Urothelium cell line (cell line): ENCODE data around the gene ECE1.
A peak's percentile ranks its signal among the peaks of the same experiment; 100 is the strongest.

ENCODE experiments used
- DNase-seq: peaks from one replicate; pipeline ENCODE4 v3.0.0; 2011; ENCODE audit warnings: low spot score, mixed read lengths
- FAIRE-seq: peaks from 2 replicates; lab custom pipeline; 2011; peaks lifted over from hg19 to GRCh38; lab: Jason Lieb, UNC

Gene ECE1

DNA sequence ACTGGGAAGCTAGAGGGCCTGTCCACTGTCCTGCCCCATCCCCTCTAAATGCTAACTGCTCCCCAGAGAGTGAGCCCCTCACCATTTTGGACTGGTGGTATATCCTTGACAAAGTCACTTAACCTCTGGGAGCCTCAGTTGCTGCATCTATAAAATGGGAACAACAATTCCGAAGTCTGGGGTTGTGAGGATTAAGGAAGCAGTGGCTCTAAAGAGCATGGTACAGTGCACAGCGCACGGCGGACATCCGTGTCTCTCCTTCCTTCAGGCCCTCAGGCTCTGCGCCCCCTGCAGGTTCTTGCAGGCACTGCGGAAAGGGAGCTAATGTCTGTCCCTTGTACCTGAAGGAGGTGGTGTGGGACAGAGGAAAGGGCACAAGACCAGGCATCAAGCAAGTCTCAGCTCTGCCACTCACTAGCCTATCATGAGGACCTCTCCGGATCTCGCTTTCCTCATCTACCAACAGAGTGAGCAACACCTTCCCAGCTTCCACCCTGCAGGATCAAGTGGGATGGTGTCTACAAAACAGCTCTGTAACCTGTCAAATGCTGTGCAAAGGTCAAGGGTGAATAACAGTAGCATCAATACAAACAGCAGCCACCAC, 20.1 kb downstream of the ECE1 start:
- FAIRE-seq (no peak), DNase-seq (peak; percentile 68)

DNA sequence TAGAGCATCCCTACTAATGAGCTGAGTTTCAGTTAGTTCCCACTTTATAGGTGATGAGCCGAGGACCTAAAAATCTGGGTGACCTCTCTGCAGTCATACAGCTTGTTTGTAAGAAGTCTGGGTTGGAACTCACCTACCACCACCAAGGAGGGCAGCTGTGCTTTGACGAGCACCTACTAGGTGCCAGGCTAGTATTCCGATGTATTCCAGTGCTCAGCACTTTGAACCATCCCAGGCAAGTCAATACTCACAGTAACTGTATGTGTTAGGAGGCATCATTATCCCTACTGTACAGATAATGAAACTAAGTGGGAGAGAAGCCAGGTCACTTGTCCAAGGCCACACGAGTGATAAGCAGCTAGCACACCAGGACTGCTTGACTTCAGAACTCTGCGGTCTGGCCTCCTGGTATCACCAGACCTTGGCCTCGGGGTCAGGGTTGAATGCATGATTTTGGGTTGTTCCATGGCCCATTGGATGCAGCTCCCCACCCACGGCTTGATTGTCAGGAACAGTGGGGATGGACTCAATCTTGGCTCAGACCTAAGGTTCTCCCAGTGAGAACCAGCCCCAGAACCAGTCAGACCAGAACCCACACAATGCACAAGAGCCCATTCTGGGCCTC, 20.7 kb downstream of the ECE1 start:
- FAIRE-seq, result no peak
- no peak for DNase-seq

DNA sequence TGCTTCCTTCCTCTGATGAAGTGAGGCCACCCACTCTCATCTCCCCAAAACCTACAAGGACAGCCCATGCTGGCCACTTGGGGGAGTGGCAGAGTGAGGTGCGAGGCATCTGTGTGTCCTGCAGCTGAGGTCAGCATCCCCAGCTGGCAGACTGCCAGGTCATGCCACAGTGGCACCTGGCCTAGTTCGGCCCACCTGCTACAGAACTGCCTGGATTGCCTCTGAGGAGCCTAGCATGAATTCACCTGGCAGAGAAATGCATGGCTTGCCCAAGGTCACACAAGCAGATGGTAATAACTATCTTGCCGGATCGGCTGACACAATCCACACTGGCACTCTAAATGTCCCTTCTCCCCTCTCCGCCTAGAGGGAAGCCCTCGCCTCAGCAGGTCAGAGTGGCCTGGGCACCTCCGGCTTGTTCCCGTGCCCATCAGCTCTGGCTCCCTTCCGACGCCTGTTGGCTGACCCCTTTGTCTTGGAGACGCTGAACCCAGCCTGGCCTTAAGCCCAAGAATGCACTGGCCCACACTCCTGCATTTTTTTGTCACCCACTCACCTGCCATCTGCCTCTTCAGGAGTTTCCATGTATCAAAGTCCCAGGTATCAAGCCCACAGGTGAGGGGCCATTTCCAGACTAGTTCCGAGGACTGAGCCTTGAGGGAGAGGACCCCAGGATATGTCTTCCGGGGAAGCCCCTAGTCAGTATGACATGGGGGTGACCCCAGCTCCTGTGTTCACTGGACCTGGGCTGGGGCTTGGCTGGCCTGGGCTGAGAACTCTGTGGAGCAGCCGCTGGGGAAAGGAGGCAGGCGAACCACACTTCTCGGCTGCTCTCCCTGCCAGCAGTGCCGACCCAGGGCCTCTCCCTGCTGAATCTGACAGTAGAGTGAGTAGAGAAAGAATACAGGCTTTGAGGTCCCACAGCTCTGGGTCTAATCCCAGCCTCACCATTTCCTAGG, 21.7 kb downstream of the ECE1 start:
- no peak for DNase-seq
- FAIRE-seq, result no peak

DNA sequence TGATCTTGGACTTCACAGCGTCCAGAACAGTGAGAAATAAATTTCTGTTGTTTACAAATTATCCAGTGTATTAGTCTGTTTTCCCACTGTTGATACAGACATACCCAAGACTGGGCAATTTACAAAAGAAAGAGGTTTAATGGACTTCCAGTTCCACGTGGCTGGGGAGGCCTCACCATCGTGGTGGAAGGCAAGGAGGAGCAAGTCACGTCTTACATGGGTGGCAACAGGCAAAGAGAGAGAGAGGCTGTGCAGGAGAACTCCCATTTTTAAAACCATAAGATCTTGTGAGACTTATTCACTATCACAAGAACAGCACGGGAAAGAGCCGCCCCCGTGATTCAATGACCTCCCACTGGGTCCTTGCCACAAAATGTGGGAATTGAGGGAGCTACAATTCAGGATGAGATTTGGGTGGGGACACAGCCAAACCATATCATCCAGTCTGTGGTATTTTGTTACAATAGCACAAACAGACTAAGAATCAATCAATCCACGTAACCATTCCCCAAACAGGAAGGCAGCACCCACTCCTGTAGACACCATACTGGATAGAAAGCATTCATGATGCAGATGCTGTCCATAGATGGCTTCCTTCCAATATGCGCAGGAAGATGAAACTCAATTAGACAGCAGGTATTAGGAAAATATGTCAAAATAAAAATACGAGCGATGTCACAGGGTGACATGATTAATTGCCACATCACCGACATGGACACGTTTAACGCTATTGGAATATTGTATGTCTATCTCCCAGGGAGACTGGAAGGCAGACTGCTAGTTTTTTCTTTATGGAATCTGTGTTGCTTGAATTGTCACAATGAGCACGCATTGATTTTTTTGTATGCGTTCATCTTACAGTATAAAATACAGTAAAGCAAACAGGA, 22.8 kb downstream of the ECE1 start:
- DNase-seq (no peak), FAIRE-seq (no peak)

DNA sequence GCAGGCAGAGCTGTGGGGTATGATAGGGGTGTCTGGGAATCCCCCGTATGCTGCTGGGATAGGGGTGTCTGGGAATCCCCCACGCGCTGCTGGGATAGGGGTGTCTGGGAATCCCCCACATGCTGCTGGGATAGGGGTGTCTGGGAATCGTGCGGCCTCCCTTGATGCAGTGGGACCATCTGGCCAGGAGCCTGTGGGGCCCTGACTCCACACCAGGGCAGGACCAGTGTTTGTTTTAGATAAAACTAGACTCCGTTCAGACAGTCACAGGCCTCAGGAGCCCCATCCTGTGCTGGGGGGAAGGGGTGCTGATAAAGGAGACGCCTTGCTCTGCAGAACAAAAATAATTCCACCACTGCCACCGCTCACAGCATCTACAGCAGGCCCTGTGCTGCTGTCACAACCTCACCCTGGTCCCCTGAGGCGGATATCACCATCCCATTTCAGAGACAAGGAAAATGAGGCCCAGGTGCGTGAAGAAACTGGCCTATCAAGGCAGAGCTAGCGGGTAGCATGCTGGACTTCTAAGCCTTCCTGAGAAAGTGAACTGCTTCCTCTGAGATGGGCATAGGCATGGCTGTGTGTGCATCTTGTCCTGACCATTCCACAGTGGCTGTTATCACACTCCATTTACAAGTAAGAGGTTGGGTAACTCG, 24.0 kb downstream of the ECE1 start:
- FAIRE-seq, result no peak
- no peak for DNase-seq

DNA sequence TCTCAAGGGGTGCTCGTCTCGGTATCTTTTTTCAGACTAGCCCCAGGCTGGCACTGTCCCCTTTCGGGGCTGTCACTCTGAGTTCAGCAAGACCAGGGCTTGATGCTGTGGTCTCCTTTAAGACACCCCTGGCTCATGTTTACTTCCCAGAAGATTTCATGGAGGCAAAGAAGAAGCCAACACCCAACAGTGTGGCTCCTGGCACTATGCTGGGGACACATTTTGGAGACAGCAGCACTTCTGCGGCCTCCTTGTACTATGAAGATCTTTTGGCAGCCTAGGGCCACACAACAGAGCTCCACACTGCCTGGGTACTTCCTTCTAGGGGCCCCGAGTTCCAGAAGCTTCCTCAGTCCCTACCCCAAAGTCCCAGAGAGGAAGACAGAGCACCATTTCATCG, 24.6 kb downstream of the ECE1 start:
- DNase-seq (no peak), FAIRE-seq (no peak)

DNA sequence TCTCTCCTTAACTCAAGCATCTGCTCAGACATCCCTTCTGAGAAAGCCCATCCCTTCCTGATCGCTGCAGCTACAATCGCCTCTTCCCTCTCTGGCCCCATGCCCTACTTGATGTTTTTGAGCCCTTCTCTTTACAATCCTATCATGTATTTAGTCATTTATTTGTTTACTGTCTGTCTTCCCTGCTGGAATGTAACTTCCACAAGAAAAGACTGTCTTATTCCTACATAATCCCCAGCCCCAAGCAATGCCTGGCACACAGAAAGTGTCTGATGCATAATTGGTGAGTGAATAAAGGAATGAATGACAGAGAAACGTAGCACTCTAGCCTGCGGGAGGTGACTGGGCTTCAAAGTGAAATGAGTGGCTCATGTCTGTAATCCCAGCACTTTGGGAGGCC, 25.4 kb downstream of the ECE1 start:
- no peak for DNase-seq
- FAIRE-seq, result no peak

DNA sequence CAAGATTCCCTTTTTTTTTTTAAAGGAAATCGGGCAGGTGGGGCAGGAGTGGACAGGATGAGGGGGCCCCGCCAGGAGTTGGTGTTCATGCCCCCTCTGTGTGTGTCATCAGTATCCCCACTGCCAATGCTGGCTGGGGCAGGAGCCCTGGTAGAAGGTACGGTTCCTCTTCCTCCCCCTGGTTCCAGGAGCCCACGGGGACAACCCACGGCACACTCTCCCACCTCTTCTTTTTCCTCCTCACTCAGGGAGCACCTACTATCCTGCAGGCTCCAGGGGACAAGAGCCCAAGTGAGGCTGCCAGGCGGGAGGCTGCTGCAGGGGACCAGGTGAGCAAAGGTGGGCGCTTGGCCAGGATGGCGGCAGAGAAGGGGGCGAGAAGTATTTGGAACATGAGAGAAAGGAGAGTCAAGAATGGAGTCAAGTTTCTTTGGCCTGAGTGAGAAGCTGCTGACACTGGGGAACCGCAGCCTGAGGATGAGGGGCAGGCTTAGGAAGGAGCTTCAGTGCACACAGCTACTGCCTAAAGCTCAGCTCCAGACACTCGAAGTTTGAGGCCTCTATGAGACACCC, 26.5 kb downstream of the ECE1 start:
- DNase-seq (no peak), FAIRE-seq (no peak)

DNA sequence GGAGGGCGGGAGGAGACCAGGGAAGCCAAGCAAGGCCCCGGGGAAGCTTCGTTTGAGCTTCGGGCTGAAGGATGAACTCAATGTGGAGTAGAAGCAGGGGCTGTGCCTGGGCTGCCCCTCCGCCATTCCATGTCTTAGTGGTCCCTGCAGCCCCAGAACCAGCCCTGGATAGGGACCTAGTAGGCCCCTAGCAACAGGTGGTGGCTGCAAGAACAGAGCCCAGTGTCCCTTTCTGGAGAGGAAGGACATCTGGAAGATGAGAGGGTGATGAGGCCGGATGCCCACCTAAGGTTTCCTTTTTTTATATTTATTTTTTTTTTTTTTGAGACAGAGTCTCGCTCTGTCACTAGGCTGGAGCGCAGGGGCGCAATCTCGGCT, 27.2 kb downstream of the ECE1 start:
- no peak for DNase-seq
- FAIRE-seq, result no peak

DNA sequence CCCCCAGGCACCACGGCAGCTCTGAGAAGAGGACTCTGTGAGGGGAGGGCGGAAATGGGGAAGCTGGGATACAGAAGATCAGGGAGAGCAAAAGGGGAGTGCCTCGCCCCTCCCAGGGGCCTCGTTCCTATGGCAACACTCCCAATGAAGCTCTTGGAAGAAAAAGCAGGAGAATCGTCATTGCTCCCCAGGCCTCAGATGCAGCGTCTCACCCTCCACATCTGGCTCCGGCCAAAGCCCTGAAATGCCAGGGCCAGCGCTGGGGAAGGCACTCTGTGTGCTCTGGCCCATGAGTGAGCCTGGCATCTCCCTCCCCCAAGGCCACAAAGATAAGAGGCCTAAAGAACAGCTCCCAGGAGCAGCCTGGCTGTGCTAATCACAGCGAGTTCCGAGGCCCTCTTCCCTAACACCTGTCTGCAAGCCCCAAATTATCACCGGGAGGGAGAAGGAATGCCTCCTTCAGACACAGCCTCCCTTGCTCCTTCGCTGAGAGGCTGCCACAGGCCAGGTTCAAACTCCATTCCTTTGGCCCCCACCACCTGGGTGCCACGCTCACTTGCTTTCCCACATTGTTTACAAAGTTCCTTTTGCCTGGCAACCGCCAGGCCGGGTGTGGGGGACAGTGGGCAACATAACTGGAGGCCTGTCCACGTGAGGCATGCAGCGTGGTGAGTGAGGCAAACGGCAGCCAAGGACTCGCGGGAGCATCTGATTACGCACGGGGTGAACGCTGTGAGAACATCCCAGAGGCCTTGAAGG, 27.8 kb downstream of the ECE1 start:
- FAIRE-seq, result no peak

DNA sequence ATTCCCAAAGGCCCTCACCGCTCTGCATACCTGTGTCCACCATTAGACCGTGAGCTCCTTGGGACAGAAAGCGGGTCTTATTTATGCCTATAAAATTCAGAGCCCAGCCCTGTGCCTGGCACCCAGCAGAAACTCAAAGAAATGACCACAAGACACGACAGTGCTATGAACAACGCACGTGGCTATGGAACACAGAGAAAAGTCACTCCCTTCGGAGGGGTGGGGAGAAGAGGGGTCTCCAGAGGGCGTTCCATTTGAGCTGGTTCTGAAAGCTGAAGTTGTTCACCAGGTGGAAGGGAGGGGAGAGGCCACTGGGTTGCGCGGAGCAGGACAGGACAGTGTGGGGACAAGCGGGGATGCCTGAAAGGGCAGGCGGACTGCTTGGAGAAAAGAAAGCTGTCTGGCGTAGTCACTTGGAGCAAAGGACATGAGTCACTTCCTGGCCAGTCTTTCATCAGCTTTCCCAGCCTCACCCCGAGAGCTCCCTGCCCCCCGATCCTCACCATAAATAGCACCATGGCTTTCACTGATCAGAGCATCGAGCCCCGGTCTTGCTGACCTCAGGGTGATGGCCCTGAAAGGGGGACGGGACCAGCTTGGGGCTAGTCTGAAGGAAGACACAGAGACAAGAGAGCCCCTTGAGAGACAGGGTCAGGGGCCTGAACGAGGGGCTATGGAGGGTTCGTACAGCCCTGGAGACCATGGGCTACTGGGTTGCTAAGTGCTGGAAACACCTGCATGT, 28.5 kb downstream of the ECE1 start:
- no peak for FAIRE-seq
- DNase-seq, result peak; percentile 85

More for the DNA sequence above, 27.8 kb downstream of the ECE1 start:
- DNase-seq, result peak; percentile 65

DNA sequence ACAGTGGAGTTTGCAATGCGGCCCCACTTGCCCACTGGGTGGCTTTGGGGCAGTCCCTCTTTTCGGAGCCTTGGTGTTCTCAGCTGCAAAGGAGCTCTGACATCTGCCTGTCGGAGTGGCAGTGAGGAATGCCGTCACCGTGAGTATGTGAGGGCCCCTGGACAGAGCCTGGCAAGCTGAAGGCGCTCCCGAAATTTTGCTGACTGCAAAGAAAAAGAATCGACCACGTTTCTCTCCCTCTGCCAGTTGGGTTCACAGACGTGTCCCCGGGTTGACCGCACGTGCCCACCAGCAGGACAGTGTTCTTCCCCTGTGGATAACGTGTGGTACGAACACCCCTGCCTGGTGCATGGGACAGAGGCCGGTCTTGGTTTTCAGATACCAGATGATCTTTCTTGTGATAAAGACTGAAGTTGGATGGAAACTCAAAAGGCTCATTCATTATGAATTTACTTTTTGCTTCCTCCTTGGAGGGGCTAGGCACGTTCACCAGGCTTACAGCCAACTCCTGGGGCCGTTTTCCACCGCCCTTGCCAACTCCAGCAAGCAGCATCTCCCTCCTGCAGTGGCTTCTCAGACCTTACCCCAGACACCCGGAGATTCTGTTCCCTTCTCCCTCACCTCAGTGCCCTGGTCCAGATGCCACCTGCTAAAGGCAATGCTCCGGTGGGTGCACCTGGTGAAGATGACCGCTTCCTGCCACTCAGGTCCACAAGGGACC, 29.7 kb downstream of the ECE1 start:
- DNase-seq, result no peak
- FAIRE-seq, result no peak

DNA sequence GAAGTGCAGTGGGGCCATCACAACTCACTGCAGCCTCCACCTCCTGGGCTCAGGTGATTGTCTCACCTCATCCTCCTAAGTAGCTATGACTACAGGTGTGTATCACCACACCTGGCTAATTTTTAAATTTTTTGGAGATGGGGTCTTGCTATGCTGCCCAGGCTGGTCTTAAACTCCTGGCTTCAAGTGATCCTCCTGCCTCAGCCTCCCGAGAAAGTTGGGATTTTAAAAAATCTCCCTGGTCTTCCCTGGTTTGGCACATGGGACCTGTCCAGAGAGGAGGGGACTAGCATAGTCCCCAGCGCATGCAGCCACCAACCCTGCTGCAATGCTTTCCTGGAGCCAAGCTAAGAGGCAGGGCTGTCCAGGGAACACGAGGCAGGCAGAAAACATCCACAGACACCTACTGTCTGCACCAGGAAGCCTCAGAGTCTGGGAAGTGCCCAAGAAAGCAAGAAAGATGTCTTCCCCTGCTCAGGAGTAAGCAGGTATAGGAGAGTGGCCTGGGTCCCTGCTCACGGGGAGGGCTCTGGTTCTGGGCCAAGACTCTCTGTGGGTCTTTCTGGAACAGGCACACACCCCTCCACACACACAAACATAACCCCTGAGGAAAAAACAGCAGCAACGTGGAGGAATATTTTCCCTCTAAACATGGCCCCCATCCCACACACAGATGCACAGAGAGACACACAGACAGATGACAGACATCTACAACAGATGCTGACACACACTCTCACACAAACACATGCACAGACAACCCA, 30.8 kb downstream of the ECE1 start:
- no peak for FAIRE-seq

DNA sequence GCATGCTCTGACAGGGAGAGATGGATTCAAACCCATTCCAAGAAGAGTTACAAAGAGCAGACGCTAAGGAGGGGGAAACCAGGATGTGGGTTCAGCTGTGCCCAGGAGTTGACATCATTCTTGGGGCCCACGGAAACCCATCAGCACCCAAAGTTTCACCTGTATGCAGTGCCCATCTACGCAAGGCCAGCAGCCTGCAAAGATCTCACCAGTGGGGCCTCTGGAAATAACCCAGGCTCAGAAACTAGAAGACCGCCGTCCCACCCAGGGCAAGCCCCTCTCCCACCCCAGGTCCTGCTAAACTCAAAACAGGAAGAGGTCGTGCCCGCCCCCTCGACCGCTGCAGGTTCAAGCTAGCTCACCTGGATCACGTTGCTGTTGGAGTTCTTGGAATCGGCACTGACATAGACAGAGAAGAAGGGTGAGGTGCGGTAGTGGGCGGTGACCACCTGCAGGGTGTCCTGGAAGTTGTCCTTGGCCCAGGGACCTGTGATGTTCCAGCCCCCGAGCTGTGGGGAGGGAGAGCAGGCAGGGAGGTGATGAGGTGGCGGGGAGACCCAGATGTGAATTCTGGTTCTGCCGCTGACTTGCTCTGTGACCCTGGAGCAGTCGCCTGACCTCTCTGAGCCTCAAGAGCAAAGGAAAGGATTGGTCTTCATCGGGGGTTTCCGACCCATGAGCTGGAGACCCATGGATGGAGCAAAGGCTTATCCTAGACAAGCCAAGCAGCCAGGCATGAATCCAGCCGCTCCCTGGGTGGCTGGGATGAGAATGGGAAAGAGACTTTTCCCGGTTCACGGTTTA, 31.7 kb downstream of the ECE1 start:
- no peak for DNase-seq
- no peak for FAIRE-seq

More for the DNA sequence above, 30.8 kb downstream of the ECE1 start:
- no peak for DNase-seq

DNA sequence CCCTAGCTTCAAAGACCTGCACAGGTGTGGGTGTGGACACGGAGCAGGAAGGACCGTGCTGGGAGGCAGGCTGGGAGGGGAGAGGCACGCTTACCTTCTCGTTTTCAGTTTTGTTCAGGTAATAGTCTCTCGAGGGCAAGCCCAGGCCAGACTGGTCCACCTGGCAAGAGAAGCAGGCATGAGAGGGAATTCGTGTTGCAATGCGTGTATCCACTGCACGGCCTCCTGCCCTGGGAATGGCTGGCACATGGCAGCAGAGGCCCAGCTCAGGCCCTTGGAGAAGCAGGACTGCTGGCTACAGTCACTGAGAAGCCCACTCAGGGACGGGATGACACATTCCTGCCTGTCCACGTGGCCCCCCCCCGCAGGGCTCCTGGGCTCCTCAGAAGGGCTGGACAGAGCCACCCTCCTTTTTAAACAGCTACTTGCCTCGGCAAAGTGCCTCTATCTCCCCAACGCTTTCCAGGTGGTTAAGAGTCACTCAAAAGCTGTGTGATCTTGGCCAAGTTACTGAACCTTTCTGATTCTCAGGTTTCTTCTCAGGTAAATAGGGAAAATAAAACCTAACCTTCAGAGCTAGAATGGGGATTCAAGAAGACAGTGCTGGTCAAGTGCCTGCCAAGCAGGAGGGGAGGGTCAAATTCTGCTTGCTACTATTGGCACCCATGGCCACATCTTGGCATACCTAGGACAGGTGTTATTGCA, 32.7 kb downstream of the ECE1 start:
- DNase-seq, result no peak
- FAIRE-seq, result no peak

DNA sequence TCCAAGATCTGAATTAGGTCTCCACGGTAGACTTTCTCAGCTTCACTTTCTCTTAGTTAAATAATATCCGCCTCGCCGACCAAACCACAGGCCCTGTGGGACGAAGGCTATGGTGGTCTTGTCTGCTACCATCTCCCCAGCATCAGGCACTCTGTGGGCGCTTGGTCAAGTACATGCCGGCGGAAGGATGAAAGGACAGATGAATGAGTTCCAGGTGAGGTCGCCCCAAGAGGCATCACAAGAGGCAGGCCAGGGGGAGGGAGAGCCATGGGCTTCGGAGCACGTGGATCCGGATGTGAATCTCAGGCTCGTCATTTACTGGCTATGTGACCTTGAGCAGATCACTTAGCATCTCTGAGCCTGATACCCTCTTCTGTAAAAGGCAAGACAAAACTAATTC, 33.5 kb downstream of the ECE1 start:
- no peak for DNase-seq
- no peak for FAIRE-seq
